ENCODE data around the gene GAA. TPM values are rescaled to one million over a fixed set of nuclear protein-coding genes. Genes with fewer than 3 reads are reported as not detected.

The GAA gene
- total and polyA plus RNA-seq, 2 donors (not counting 1 experiment from before 2014, with no cell fraction given): 32.3 to 39.4 TPM

GRCh38 chr17:80158846-80159245 lies 57.5 kb downstream of the GAA start:
- H3K4me3 Mint-ChIP-seq: no peak overlapping the region
- peaks cover 2% of the 10 kb centered on the region for H3K9me3 Mint-ChIP-seq (ENCODE audit: insufficient read depth)
- peaks cover 2 to 8% (median 5%) of the 10 kb centered on the region in 3 donors for H3K9me3 ChIP-seq (ENCODE audit: control extremely low read depth in 1 of 3, control insufficient read depth in 2 of 3, insufficient read depth in 1 of 3, low read length in 2 of 3)
- no peak overlapping the region for H2AFZ ChIP-seq (ENCODE audit: insufficient read depth, low read depth, low read length, poor library complexity, severe bottlenecking)
- WGBS (ENCODE audit: insufficient coverage): 71% methylated on average over 1 of the region's 2 CpGs
- CTCF ChIA-PET: no interaction called here
- H3K36me3 ChIP-seq (replicated peaks in 1 of 2; ENCODE audit: control extremely low read depth in 1 of 2, control insufficient read depth in 1 of 2, extremely low read depth in 1 of 2, insufficient read depth in 2 of 2, low read length in 1 of 2): no peaks in the 10 kb centered on the region
- H3K4me3 ChIP-seq (ENCODE audit: control extremely low read depth in 1 of 5, extremely low read depth in 1 of 5, insufficient read depth in 1 of 5, low read depth in 2 of 5, low read length in 4 of 5): no peak overlapping the region
- no peak for ATAC-seq (ENCODE audit: low read depth)
- intact Hi-C loops (cut with micrococcal nuclease): no loop called here
- no peaks in the 10 kb centered on the region for H3K4me1 ChIP-seq (ENCODE audit: control insufficient read depth in 2 of 2, insufficient read depth in 2 of 2, low read length in 2 of 2)
- H3K9ac ChIP-seq (ENCODE audit: low read length): no peak overlapping the region
- TF ChIP-seq EZH2 (IDR thresholded peaks at IDR 0.05; ENCODE audit: borderline replicate concordance, insufficient read depth, low read depth, low read length, poor library complexity, severe bottlenecking): no peak
- no peak for TF ChIP-seq CTCF (IDR thresholded peaks at IDR 0.05)
- H3K27ac Mint-ChIP-seq: no peak overlapping the region
- POLR2A ChIA-PET: no interaction called here
- H3K4me1 Mint-ChIP-seq: no peaks in the 10 kb centered on the region
- no peaks in the 10 kb centered on the region for H4K20me1 ChIP-seq (ENCODE audit: control insufficient read depth, insufficient read depth, low read length, poor library complexity, severe bottlenecking)
- no peaks in the 10 kb centered on the region for H3K79me2 ChIP-seq (ENCODE audit: control insufficient read depth, insufficient read depth, low read length)
- H3K27me3 Mint-ChIP-seq: peaks cover 17% of the 10 kb centered on the region
- no peak overlapping the region for H3K27ac ChIP-seq (ENCODE audit: low read length in 2 of 2)
- no peak overlapping the region for H3K4me2 ChIP-seq (replicated peaks; ENCODE audit: low read depth, low read length, poor library complexity, severe bottlenecking)
- H3K27me3 ChIP-seq (replicated peaks in 1 of 4; ENCODE audit: control extremely low read depth in 1 of 4, control insufficient read depth in 3 of 4, insufficient read depth in 4 of 4, low read length in 3 of 4): peaks cover 0 to 5% (median 0%) of the 10 kb centered on the region in 4 experiments
- DNase-seq: no peak

- H3K9me3 ChIP-seq (ENCODE audit: control extremely low read depth in 1 of 3, control insufficient read depth in 2 of 3, insufficient read depth in 1 of 3, low read length in 2 of 3): peaks cover 2 to 8% (median 5%) of the 10 kb centered on the region in 3 donors
- H2AFZ ChIP-seq (ENCODE audit: insufficient read depth, low read depth, low read length, poor library complexity, severe bottlenecking): no peak overlapping the region
- Mint-ChIP-seq H3K27ac (no peak overlapping the region), H3K4me1 (no peaks in the 10 kb centered on the region), H3K4me3 (no peak overlapping the region), H3K9me3 (ENCODE audit: insufficient read depth) (peaks cover 2% of the 10 kb centered on the region), H3K27me3 (peaks cover 22% of the 10 kb centered on the region)
- ChIA-PET CTCF (no interaction called here), POLR2A (no interaction called here)
- 40% methylated on average over 1 of the region's 3 CpGs for WGBS (ENCODE audit: insufficient coverage)
- no peak for DNase-seq
- H3K4me1 ChIP-seq (ENCODE audit: control insufficient read depth in 2 of 2, insufficient read depth in 2 of 2, low read length in 2 of 2): no peaks in the 10 kb centered on the region
- TF ChIP-seq EZH2 (IDR thresholded peaks at IDR 0.05; ENCODE audit: borderline replicate concordance, insufficient read depth, low read depth, low read length, poor library complexity, severe bottlenecking): no peak
- TF ChIP-seq CTCF (IDR thresholded peaks at IDR 0.05): no peak
- no peak overlapping the region for H3K9ac ChIP-seq (ENCODE audit: low read length)
- no peak overlapping the region for H3K4me3 ChIP-seq (ENCODE audit: control extremely low read depth in 1 of 5, extremely low read depth in 1 of 5, insufficient read depth in 1 of 5, low read depth in 2 of 5, low read length in 4 of 5)
- H3K4me2 ChIP-seq (replicated peaks; ENCODE audit: low read depth, low read length, poor library complexity, severe bottlenecking): no peak overlapping the region
- peaks cover 0 to 5% (median 0%) of the 10 kb centered on the region in 4 experiments for H3K27me3 ChIP-seq (replicated peaks in 1 of 4; ENCODE audit: control extremely low read depth in 1 of 4, control insufficient read depth in 3 of 4, insufficient read depth in 4 of 4, low read length in 3 of 4)
- no peak overlapping the region for H3K27ac ChIP-seq (ENCODE audit: low read length in 2 of 2)
- H4K20me1 ChIP-seq (ENCODE audit: control insufficient read depth, insufficient read depth, low read length, poor library complexity, severe bottlenecking): no peaks in the 10 kb centered on the region
- no peak for ATAC-seq (ENCODE audit: low read depth)
- no peaks in the 10 kb centered on the region for H3K36me3 ChIP-seq (replicated peaks in 1 of 2; ENCODE audit: control extremely low read depth in 1 of 2, control insufficient read depth in 1 of 2, extremely low read depth in 1 of 2, insufficient read depth in 2 of 2, low read length in 1 of 2)
- intact Hi-C loops (cut with micrococcal nuclease): no loop called here
- H3K79me2 ChIP-seq (ENCODE audit: control insufficient read depth, insufficient read depth, low read length): no peaks in the 10 kb centered on the region
Measured at GRCh38 chr17:80160536-80160935, 59.2 kb downstream of the GAA start.

All from B cell (primary cell).